ENCODE measurements around the gene C7.

- TF ChIP-seq POLR2A (IDR thresholded peaks at IDR 0.05) (no peak), CTCF (IDR thresholded peaks at IDR 0.05) (no peak)
These were observed 42.5 kb upstream of the C7 start for GRCh38 chr5:40866844-40867243.
